ENCODE results near the gene MOB3B.

The MOB3B gene

DNA sequence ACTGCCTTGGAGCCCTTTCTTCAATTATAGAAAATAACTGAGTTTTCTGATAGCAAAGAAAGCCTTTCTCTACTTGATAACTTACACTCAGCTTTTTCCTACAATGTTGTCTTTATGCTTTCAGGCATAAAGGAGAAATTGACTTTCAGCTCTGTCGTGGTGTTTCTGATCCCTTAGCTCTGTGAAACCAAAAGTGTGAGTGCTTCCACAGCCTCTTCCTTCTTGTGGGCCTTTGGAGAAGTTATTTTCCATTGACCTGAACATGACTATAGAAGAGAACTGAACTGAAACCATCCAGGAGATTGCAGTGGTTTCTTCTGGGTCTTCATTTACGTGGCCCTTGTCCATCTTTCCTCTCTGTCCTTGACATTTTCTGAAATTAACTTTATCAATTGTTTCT, 173.2 kb downstream of the MOB3B start:
- DNase-seq, result no peak

DNA sequence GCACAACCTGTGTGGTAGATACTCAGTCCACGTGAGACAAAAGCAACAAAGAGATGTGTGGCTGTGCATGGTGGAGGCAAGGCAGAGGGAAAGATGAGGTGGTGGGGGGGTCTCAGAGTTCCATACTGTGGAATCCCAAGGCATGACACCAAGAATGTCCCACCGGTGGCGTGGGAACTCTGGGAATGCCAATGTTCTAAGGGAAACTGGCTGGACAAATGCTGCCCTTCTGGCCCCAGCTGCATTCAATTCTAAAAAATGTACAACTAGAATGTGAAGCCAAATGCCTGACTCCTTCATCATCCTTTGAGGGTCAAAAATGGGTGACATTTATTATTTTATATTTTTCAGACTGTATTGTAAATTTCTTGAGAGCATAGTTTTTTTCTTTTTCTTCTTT, 174.4 kb downstream of the MOB3B start:
- no peak for DNase-seq

DNA sequence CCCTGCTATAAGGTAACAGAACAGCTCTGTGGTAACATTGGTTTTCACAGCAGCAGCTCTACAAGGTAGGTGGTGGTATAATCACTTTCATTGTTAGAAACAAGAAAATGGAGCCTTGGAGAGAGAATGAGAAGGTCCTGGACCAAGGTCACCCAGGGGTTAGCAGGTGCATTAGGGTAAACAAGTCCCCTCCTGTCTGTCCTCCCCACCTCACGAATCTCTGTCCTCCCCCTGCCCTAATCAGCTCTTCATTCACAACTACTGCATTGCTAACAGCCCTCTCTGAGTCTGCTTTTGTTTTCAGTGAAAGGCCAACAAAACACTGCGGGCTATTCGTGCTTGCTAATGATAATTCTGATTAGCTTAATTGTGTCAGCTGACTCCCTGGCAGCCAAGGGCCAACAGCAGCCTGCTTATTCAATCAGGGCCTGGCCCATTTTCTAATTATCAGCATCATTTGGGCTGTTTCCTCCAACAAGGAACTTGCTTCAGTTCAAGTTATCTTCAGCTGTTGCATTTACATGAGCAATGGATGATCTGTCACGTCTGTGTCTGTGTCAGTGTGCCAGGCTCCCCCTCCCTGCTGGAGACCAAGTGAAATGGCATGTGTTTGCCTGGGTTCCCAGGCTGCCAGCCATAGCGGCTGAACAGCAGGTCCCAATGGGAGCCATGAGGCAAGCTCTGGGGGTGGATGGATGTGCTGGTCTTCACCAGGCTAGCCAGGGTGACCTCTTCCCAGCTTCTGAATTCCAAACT, 176.0 kb downstream of the MOB3B start:
- DNase-seq, result no peak

DNA sequence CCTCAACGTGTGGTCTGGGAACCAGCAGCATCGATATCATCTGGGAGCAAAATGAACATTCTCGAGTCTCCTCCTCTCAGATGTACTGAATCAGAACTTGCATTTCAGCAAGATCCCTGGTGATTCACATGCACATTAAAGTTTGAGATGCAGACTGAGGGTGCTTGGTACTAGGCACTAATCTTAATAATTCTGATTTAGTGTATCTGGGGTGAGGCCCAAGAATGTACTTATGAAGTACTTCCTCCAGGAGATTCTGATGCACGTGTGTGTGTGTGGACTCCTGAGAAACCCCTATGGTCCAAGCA, 176.5 kb downstream of the MOB3B start:
- DNase-seq, result no peak

DNA sequence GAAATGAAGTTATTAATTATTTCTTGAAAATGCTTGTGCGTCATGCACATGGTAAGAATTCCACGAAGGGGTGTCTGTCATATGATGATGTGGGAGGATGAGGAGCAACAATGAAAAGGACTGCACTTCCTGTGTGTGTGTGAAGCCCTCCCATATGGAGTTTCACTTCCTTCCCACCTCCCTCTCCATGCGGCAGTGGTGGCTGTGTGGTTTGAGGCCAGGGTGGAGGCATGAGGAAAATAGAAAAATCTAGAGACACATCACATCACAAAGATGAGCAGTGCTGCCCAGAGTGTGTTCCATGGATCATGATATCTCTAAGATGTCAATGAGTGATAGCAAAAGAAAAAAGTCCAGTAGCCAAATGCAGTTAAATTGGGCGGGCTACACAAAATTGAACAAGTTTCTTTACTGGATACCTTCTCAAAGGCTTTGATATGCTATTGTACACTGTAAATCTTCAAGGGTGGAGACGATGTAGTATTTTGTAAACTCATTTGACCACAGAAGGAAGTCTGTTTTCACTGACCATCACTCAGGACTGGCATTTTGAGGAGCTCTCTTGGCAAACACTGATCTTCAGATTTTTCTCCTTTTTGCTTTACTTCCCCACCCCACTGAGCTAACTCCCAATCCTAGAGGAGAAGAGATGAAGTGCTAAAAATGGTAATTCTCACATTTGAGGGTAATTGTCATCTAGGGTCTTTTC, 177.0 kb downstream of the MOB3B start:
- DNase-seq, result no peak

DNA sequence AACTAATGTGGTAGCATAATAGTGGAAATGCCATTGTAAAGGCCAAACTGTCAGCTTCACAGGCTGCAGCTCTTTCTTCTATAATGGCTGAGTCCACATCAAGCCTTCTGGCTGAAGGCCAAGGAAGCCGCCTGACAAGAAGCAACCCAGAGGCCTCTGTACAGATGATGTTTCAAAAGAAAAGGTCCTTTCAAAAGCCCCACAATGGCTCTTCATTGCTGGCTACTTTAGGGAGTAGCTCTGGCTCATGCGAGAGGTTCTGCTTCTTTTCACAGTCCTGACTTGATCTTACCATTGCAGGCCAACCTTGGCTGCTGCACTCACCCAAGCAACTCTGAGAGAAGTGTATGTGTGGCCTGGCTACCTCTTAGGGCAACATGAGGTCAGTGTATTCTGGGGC, 178.2 kb downstream of the MOB3B start:
- DNase-seq, result no peak

DNA sequence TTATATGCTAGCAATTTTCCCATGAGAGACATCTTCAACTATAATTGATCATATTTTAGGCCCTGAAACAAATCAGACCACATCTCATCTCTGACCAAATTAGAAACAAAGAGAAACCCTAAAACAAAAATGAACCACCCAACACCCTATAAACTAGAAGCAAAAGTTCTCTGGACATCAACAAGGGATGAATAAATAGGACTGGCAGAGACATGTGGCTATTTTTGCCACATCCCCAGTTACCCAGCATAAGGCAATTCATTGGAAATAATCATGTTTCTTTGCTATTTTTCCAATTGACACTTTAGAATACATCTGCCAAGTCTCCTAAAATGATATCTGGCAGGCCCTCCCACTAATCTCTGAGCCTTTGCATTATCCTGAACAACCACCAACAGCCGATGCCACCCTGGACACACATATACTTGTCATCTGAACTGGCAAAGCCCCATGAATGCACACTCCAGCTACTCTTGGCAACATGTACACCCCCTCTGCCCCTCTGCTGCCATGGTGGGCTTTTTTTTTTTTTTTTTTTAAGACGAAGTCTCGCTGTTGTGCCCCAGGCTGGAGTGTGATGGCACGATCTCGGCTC, 179.1 kb downstream of the MOB3B start:
- DNase-seq, result no peak

DNA sequence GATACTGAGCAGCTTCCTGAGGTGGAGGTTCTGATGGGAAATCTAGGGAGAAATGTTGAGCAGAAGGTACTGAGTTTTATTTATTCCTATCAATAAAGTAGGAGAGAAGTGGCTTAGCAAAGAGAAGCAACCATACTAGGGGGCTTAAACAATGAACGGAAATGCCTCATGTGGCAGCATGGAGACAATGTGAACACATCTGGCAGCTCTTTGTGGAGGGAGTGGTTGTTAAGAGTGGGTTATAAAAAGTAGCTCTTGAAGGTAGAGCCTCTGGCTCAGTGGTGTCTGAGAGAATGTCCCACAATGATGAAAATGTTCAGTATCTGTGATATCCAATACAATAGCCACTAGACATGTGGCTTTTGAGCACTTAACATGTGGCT, 179.9 kb downstream of the MOB3B start:
- no peak for DNase-seq

DNA sequence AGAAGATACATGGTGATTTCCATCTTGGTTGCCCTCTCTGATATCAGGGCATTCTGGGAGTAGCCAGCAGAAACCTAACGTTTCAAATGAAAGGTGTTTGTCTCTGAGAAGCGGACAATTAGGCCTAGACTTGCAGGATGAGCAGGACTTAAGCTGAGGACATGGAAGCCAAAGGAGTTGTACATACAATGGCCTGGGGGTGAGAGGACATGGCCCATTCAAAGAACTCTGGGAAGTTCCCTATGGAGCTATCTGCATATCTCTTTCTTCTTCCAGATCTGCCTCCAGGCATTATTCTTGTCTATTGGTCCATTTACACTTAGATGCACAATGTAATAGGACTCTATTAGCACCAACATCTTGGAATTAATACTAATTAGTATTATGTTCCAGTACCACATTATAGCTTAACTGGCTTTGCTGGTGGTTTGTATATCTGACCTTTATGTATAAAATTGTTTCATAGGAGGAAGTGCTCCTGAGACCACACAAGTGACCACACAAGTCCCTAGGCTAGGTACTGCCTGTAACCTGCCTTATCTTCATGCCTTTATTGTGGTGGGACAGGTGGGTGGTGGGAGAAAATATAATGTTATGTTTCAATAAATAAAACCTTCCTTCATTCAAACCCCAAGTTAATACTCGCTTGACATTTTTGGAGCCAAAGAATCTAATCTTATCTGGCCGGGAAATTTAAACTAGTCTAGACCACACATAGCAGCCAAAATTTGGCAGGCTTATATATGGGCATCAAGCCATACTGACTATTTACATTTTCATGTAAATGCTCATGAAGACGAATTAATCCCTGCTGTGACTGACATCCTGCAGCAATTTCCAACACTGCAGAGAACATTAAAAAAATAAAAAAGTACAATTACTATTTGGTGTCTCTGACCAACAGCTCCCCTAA, 180.6 kb downstream of the MOB3B start:
- no peak for DNase-seq

DNA sequence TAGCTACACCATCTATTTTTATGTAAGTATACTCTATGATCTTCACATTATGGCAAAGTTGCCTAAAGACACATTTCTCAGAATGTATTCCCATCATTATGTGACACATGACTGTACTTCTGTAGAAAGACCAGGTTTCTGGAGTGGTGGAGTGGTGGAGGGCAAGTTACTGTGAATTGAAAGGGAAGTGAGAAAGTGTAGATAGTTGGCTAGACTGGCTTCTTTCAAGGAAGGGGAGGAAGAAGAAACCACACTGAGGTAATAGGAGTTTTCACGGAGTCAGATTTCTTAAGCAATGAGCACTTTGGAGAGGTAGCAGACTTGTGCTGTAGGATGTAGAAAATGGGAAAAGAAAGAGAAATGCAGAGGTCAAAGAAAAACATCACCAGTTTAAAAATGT, 181.7 kb downstream of the MOB3B start:
- no peak for DNase-seq

DNA sequence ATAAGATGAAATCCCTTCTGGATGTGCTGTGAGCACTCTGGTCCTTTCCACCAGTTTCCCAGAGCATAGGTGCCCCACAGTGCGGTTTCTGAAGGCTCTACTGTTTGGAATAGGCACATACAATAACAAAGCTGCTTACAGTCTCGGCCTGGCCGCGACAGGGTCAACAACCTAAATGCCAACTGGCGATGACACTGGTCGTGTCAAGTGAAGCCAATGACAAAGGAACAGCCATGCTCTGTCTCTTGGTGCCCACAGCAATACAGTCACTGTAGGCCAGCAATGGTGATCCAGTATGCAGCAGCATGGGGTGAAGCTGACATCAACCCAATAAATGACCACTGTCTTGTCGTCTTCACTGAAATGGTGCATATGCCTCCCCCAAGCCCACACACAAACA, 184.8 kb downstream of the MOB3B start:
- no peak for DNase-seq

DNA sequence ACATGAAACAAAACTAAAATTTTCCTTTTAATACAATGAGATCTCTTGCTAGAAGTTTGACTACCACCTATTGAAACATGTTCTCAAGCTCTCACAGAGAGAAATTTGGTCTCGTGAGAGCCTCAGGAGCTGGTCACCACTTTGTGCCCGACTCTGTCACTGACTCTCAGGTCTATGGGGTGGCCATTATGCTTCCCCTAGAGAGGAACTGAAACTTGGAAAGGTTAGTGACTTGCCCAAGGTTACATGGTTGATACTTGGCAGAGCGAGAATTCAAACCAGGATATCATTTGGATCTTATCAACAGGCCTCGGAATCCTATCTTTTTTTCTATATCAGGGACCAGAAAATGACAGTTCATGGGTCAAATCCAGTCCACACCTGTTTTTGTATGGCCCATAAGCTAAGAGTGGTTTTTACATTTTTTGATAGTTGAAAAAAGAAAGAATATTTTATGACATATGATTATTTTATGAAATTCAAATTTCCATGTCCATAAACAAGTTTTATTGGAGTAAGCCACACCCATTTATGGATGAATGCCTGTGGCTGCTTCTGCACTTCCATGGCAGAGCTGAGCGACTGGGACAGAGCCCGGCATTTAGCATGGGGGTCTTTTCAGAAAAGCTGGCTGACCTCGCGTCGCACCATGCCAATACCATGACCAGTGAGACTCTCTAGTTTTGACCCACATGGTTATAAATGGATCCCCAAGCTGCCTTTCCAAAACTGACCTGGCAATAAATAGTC, 187.9 kb downstream of the MOB3B start:
- no peak for DNase-seq

DNA sequence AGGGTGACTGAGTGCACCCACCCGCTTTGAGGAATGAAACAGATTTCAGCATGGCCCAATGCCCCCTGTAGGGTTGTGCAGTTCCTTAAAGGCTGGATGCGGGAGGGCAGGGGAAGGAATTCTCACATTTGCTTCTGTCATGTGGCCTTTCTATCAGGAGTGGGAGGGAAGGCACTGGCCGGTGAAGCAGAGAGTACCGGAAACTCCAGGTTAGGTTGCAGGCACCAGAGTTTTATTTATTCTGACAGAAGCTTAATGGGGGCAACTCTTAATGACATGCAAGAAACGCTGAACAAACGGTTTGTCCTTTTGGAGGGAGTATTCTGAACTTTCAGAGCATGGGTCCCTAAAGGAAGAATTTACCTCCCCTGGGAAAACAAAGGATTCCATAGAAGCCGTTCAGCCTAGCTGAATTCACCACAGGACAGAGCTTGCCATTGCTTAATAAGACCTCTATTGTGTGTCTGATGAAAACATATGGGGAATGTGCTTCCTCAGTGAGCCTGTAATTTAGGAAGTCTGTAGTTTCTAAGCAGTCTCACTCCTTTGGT, 188.6 kb downstream of the MOB3B start:
- no peak for DNase-seq

DNA sequence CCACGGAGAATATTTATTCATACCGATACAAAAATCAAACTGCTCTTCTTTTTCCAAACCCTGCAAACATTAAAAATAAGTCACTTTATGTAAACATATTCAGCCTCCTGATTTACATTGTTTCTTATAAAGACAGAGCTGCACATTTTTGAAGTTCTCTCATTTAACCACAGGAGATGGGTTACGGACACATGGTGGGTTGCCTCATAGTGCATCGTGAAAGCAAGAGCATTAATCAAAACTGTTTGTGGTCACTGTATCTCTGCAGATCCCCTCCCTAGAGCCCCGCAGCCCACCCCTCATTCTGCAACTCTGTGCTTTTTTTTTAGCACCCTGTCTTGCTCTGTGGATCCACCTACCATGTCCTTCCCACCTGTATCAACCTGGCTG, 189.3 kb downstream of the MOB3B start:
- DNase-seq, result no peak

DNA sequence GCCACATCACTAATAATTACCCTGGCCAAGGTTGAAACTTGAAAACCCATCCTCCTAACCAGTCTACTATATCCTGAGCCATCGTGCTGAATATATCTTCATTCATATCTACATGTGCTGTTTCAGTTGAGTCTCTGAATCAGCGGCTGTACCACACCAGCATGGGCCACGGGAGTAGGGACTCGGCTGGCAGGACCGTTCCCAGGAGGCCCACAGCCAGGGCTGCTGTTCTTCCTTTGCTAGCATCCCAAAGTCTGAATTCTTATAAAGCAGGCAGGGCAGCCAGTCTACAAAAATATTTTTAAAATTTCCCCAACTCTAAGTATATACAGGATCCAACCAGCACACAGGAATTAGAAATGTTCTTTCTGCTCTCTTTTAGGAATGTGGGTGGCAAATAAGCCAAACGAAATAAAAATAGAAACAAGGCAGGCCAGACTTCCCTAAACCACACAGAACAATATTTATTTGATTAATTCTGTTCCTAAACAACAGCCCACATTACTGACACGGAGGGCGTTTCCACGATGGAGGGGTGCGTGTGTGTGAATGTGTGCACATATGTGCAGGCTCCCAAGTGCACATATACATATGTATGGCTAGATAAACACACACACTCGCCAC, 189.8 kb downstream of the MOB3B start:
- no peak for DNase-seq

DNA sequence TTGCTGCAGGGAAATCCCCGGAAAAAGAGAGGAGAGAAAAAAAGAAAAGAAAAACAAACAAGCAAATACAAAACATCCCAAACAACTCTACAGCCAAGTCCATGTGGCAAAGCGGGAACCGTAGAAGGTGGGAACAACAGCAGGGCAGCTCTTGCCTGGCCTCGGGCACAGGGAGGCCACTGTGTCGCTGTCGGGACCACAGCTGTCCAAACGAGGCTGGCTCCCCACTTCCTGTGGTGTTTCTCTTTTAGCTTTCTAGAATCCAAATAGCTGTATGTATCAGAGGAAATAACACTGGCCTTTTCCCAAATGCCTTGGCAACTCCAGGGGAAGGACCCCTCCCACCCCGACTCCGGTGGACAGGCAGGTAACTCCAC, 191.1 kb downstream of the MOB3B start:
- DNase-seq, result no peak

DNA sequence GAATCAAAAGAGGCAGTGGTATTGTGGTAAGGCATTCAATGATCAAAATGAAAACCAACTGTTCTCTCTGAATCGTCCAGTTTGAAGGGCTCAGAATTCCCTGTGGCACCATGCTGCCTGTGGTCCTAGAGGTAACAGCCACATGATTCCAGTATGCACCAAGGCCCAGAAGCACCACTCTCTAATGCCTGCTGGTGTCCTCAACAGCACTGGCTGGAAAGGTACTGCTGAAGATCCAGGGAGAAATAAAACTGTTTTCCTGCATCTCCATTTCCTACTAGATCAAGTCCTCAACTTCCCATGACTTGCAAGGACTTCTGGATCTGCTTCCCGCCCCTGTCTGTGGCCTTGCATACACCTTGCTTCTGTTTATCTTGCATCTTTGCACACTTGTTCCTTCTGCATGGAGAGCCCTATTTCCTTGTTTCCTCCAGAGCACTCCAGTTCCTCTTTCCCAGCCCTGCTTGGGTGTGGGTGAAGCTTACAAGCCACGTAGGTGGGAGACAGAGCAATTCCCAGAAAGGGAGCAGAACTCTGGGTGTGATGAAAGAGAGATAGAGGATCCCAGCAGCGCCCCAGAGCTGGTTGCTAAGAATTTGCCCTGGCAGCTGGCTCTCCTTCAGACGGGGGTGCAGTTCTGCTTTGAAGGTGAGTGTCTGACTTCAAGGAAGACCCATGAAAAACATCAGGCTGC, 191.6 kb downstream of the MOB3B start:
- no peak for DNase-seq

DNA sequence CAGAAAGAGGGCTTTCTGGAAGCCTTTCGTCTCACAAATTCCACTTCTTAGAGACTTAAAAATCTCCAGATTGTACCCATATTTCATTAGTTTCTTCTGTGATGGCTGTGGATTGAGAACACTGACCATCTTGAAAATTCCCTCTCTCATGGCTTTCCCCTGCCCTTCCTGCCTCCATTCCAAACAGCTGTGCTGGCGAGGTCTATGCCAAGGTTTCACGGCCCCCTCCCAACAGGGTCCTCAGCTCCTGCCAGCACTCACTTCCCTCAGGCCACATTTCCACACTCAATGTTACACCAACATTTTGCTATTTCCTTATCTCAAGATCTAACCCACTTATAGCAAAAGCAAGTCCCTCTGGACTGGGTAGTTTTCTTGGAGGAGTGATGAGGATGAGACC, 192.4 kb downstream of the MOB3B start:
- no peak for DNase-seq

DNA sequence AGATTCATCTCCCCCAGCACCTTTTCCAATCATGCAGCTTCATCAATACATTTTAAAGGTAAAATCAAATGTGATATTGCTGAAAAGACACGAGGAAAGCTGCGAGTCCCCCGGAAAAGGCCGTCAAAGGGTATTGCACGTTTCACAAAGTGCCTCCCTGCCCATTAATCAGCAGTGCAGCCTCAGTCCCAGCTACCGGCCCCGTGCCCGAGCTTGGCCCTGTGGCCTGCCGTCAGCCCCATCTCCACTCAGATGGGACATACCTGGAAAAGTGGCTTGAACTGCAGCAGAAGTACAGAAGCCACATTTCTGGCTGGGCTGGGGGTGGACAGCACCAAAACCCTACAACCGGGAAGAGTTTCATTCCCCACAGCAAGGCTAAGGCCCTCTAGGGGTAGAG, 192.8 kb downstream of the MOB3B start:
- DNase-seq, result no peak

DNA sequence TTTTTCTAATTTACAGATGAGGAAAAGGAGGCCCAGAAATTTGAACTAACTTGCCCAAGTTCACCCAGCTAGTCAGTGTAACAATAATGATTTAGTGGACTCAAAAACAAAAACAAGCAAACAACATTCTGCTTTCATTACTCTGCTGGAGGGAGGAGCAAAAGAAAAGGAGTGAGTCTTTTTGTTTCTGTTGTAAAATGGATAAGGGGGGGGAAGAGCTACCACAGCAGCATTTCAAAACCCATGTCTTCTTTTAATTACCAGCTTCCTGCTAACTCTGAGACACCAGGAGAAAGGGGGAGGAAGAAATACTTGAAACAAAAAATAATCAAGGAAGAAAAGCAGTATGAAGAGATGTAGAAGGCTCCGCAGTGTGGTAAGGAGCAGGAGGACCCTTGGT, 193.5 kb downstream of the MOB3B start:
- no peak for DNase-seq

DNA sequence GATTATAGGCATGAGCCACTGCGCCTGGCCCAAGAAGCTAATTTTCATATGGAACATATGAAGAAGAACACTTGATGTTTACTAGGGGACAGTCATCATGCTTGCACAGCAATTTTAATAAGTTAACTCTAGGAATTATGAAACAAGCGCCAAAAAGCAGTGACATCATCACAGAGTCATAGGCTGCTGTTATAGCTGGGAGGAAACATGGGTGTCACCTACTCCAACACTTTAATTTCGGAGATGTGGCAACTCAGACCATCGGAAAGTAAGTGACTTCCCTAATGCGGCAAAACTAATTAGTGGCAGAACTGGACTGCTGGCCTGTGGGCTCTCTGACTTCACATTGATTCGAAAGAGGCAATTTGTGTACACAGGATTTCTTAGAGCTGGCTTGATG, 194.5 kb downstream of the MOB3B start:
- DNase-seq, result no peak
